H1 (cell line): ENCODE results near the gene DNMT1. TPM values are rescaled to one million over a fixed set of nuclear protein-coding genes. Genes with fewer than 3 reads are reported as not detected.

Source experiments
- CREB1 ChIP-seq: IDR thresholded peaks from 2 replicates; pipeline ENCODE4 v1.6.1; 2012; ENCODE audit warnings: inconsistent platforms
- TAF1 ChIP-seq: IDR thresholded peaks from 2 replicates; pipeline ENCODE4 v1.6.1; 2011; ENCODE audit warnings: mild to moderate bottlenecking, low read depth, low read length
- polyA plus RNA-seq, 7 experiments: library from polyadenylated mRNA; depleted of rRNA in 3 of 7; stranded (reverse) in 5 of 7; unstranded in 2 of 7; fragments of >200 nt in 5 of 7; fragments of 200-250 nt in 2 of 7; gene quantifications; 1 replicate in 5 of 7; 2 replicates in 1 of 7; 4 replicates in 1 of 7; pipeline versions ENCODE4 v1.2.1 to v1.2.3, GENCODE V29; 2011 to 2013; ENCODE audit warnings: missing spikeins in 2 of 7, mixed read lengths in 2 of 7
- total RNA-seq: library from RNA; stranded (reverse); fragmentation: NEBNext Ultra II Directional; extraction: Animal tissue kit (Norgen Biotek cat#: 25700); gene quantifications from 2 replicates; pipeline ENCODE4 v1.2.1, GENCODE V29; 2021
- TF ChIP-seq, protein P1 (sequence below): IDR thresholded peaks from 2 replicates; pipeline ENCODE4 v1.6.1; 2012; ENCODE audit warnings: inconsistent platforms
- TF ChIP-seq, protein P2 (sequence below): IDR thresholded peaks from 2 replicates; pipeline ENCODE4 v1.6.1; 2012; ENCODE audit warnings: inconsistent platforms

DNMT1 gene
- total and polyA plus RNA-seq, 2 of the 8 experiments (the other 6 are each of a cell fraction or from before 2014, with no cell fraction given) = 101 to 210 TPM

DNA sequence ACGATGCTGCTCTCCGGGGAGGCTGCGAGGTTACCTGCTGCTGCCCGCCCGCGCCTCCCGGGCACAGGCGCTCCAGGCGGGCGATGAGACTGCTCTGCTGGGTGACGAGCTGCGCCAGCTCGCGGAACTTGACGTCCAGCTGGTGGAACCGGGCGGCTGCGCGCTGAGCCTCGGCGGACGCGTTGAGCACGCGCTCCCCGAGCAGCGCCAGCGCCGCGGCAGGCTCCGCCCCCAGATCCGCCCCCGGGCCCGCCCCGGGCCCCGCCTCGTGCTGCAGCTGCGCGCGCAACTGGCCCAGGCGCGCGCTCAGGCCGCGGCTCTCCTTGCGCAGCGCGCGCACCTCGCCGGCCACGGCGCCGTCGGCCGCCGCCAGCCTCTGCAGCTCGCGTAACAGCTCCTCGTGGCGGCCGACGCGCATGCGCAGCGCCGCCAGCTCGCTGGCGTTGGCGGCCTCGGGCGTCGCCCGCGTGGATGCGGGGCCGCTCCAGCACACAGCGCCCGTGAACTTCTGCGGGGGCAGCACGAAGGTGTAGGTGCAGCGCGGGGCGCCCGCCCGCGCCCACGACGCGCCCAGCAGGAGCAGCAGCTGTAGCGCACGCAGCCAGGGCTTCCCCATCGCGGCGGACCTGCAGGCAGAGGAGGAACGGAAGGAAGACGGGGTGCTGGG is 98.7 kb downstream of the DNMT1 start (continued):
- TF ChIP-seq, protein P1, sequence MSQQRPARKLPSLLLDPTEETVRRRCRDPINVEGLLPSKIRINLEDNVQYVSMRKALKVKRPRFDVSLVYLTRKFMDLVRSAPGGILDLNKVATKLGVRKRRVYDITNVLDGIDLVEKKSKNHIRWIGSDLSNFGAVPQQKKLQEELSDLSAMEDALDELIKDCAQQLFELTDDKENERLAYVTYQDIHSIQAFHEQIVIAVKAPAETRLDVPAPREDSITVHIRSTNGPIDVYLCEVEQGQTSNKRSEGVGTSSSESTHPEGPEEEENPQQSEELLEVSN = peak; percentile 92
- TF ChIP-seq TAF1 = peak; percentile 58; the same call in 1 of the 2 replicates
- TF ChIP-seq CREB1 = no peak
- TF ChIP-seq, protein P2, sequence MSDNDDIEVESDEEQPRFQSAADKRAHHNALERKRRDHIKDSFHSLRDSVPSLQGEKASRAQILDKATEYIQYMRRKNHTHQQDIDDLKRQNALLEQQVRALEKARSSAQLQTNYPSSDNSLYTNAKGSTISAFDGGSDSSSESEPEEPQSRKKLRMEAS = peak; percentile 96
